K562 (cell line): ENCODE data around the gene ANKRD65. TPM values are rescaled to one million over a fixed set of nuclear protein-coding genes. Genes with fewer than 3 reads are reported as not detected.

Experiments
- ATAC-seq: fragments of 200-7000 bp; cut with Tn5 transposase; 3 replicates; pipeline ENCODE4 v1.9.1; 2020; ENCODE audit warnings: moderate library complexity
- BruUV-seq: library from RNA; stranded (reverse); fragments of 400-500 nt; replicated peaks from 2 replicates; lab custom pipeline; 2021; lab: Mats Ljungman, UMichigan
- CTCF ChIA-PET: fragments of 300-600 bp; formaldehyde crosslinking; extraction: SDS; loops from one replicate; lab custom pipeline; 2021; ENCODE audit warnings: low intra/inter-chr PET ratio; lab: Yijun Ruan, JAX
- POLR2A ChIA-PET: fragments of 300-600, 350-650 bp; sonication (Branson Sonifier 250); formaldehyde crosslinking; extraction: SDS; loops from one replicate; lab custom pipeline; 2021; ENCODE audit warnings: antibody characterized with exemption, inconsistent platforms; lab: Yijun Ruan, JAX
- DNase-seq, 4 experiments: peaks; one replicate each; pipeline versions ENCODE4 v3.0.0 to v3.0.0-alpha.2; 2011 to 2018; ENCODE audit warnings: low spot score in 3 of 4, mixed read lengths in 3 of 4; ENCODE audit errors: extremely low read depth in 1 of 4
- FAIRE-seq: peaks from 2 replicates; lab custom pipeline; 2011; peaks lifted over from hg19 to GRCh38; lab: Jason Lieb, UNC
- H2AFZ ChIP-seq: 2 replicates; pipeline ENCODE4 v1.6.0; 2011; ENCODE audit warnings: low read depth, low read length, control low read depth, inconsistent platforms
- H3K27ac ChIP-seq: fragments of 200-600 bp; 3 replicates; pipeline ENCODE4 v1.8.0; 2011; ENCODE audit warnings: low read depth, mild to moderate bottlenecking, control low read depth, inconsistent platforms, low read length, moderate library complexity, mixed read lengths; ENCODE audit errors: extremely low read depth
- H3K27me3 ChIP-seq, 2 experiments: fragments of 300-600 bp in 1 of 2; 2 replicates in 1 of 2; 3 replicates in 1 of 2; pipeline versions ENCODE4 v1.6.0 to v1.8.0; 2011; ENCODE audit warnings: inconsistent platforms in 2 of 2, low read length in 2 of 2, mild to moderate bottlenecking in 1 of 2, mixed read lengths in 1 of 2, moderate library complexity in 1 of 2; ENCODE audit not compliant: control insufficient read depth in 2 of 2, insufficient read depth in 2 of 2
- H3K36me3 ChIP-seq: fragments of 300-600 bp; 3 replicates; pipeline ENCODE4 v1.8.0; 2011; ENCODE audit warnings: mild to moderate bottlenecking, low read length, inconsistent platforms; ENCODE audit not compliant: control insufficient read depth, insufficient read depth
- H3K4me1 ChIP-seq, 2 experiments: fragments of 200-600 bp in 1 of 2; replicated peaks in 1 of 2; 2 replicates in 1 of 2; 3 replicates in 1 of 2; pipeline versions ENCODE4 v1.5.1 to v1.8.0; 2011; ENCODE audit warnings: inconsistent platforms in 2 of 2, low read length in 2 of 2, mild to moderate bottlenecking in 1 of 2, mixed read lengths in 1 of 2, moderate library complexity in 1 of 2; ENCODE audit not compliant: control insufficient read depth in 2 of 2, insufficient read depth in 2 of 2
- H3K4me2 ChIP-seq: 2 replicates; pipeline ENCODE4 v1.6.1; 2011; ENCODE audit warnings: low read length, control low read depth, inconsistent platforms, mixed read lengths; ENCODE audit not compliant: insufficient read depth
- H3K4me3 ChIP-seq: fragments of 200-600 bp; sonication (generic), shearing (Covaris generic); 2 replicates; pipeline ENCODE4 v1.5.1; 2016; ENCODE audit warnings: control low read depth, inconsistent platforms
- H3K79me2 ChIP-seq: fragments of 200-600 bp; 3 replicates; pipeline ENCODE4 v1.8.0; 2011; ENCODE audit warnings: low read length, inconsistent platforms; ENCODE audit not compliant: control insufficient read depth, insufficient read depth
- H3K9ac ChIP-seq, 2 experiments: 2 replicates each; pipeline versions ENCODE4 v1.6.0 to v1.6.1; 2011; ENCODE audit warnings: low read depth in 2 of 2, low read length in 2 of 2, control low read depth in 1 of 2, inconsistent platforms in 1 of 2, mild to moderate bottlenecking in 1 of 2, mixed read lengths in 1 of 2; ENCODE audit not compliant: insufficient read depth in 1 of 2
- H3K9me1 ChIP-seq: one replicate; pipeline ENCODE4 v1.6.0; 2011; ENCODE audit warnings: inconsistent platforms, mild to moderate bottlenecking, low read length, moderate library complexity; ENCODE audit not compliant: control insufficient read depth, insufficient read depth
- H3K9me3 ChIP-seq: replicated peaks from 2 replicates; pipeline ENCODE4 v1.5.1; 2011; ENCODE audit warnings: low read depth, low read length, inconsistent platforms; ENCODE audit not compliant: control insufficient read depth, insufficient read depth
- H4K20me1 ChIP-seq: replicated peaks from 2 replicates; pipeline ENCODE4 v1.6.1; 2011; ENCODE audit warnings: low read length, inconsistent platforms, mixed read lengths; ENCODE audit not compliant: control insufficient read depth, insufficient read depth
- FOXJ2 ChIP-seq: fragments of 200-800 bp; sonication (Bioruptor generic); IDR thresholded peaks from 2 replicates; pipeline ENCODE4 v1.6.1; 2016; ENCODE audit warnings: missing genetic modification characterization, missing compliant biosample characterization
- NONO ChIP-seq, 2 experiments: fragments of 200-400 bp in 1 of 2; fragments of 450-650 bp in 1 of 2; formaldehyde crosslinking in 1 of 2; IDR thresholded peaks; 2 replicates each; pipeline ENCODE4 v1.6.1; 2017; ENCODE audit warnings: low read depth in 2 of 2, mild to moderate bottlenecking in 2 of 2, moderate library complexity in 2 of 2, low read length in 1 of 2
- NR4A1 ChIP-seq, 2 experiments: fragments of 250-450 bp in 1 of 2; fragments of 450-650 bp in 1 of 2; sonication (Bioruptor Pico) in 1 of 2; IDR thresholded peaks; 2 replicates each; pipeline versions ENCODE4 v1.4.0 to v1.6.1; 2016 to 2020; ENCODE audit warnings: mild to moderate bottlenecking in 2 of 2, missing compliant biosample characterization in 1 of 2, missing genetic modification characterization in 1 of 2, moderate library complexity in 1 of 2
- OTX1 ChIP-seq: fragments of 450-650 bp; formaldehyde crosslinking; IDR thresholded peaks from 2 replicates; pipeline ENCODE4 v1.4.0; 2022; ENCODE audit warnings: mild to moderate bottlenecking
- ZFP36 ChIP-seq: fragments of 150-350 bp; IDR thresholded peaks from 2 replicates; pipeline ENCODE4 v1.6.1; 2018; ENCODE audit warnings: low read length, low read depth; ENCODE audit not compliant: partially characterized antibody
- WGBS: fragments of 100-300 bp; shearing (Covaris generic); methylation state at CpG from one replicate; pipeline ENCODE4 v1.1.6; 2016; ENCODE audit warnings: low coverage, mixed read lengths; ENCODE audit not compliant: insufficient coverage; ENCODE audit errors: missing lambda C conversion rate; 5-methylcytosine and 5-hydroxymethylcytosine counted together
- in situ Hi-C: fragments of 300-500 bp; cut with MboI; formaldehyde crosslinking; loops from 4 replicates; pipeline ENCODE4 v1.15.0; 2018; ENCODE audit warnings: inconsistent platforms, mixed read lengths
- intact Hi-C: fragments of 100-400 bp; cut with micrococcal nuclease; formaldehyde crosslinking; loops from 2 replicates; pipeline ENCODE4 v1.14.2; 2022
- polyA plus RNA-seq, 8 experiments: library from polyadenylated mRNA; depleted of rRNA in 4 of 8; stranded (reverse) in 5 of 8; unstranded in 3 of 8; fragments of >200 nt; fragmentation: Nextera tagmentation in 2 of 8; fragmentation: Illumina TruSeq in 1 of 8; extraction: Ambion mirVana in 2 of 8; extraction: Trizol in 1 of 8; gene quantifications; 2 replicates each; pipeline versions ENCODE4 v1.2.1 to v1.2.3, GENCODE V29; 2011 to 2014; ENCODE audit warnings: inconsistent platforms in 1 of 8, missing spikeins in 1 of 8
- total RNA-seq, 7 experiments: library from RNA; depleted of rRNA in 6 of 7; stranded (reverse); fragments of >200 nt in 6 of 7; fragmentation: Illumina TruSeq in 2 of 7; extraction: Trizol in 2 of 7; gene quantifications; 2 replicates each; pipeline versions ENCODE4 v1.2.1 to v1.2.3, GENCODE V29; 2011 to 2021; ENCODE audit warnings: low replicate concordance in 1 of 7

ANKRD65 gene
- total and polyA plus RNA-seq, 9 of the 15 experiments (the other 6 are each of a cell fraction or from before 2014, with no cell fraction given): not detected

DNA sequence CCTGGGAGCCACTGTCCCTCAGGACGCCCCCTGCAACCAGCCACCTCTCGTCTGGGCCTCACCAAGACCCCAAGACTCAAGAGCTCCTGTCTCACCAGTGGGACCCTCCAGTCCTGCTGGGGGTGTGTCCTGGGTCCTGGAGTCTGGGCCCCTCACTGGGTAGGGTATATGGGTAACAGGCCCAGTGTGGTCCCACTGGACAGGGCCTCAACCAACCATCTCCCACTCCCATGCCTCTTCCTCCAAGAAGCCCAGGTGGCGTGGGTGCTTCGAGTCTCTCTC is 13.7 kb upstream of the ANKRD65 start:
- ATAC-seq (no peak), FAIRE-seq (no peak), DNase-seq (no peak)
- Histone ChIP-seq H3K36me3 (no peaks in the 10 kb centered on the region), H3K9ac (peak overlapping the region; percentile 48 to 90; a peak in 3 of 4 replicates), H3K79me2 (no peaks in the 10 kb centered on the region; the same call in 2 of the 3 replicates), H3K4me3 (no peak overlapping the region), H3K27ac (no peak overlapping the region; the same call in 1 of the 3 replicates), H3K9me1 (no peaks in the 10 kb centered on the region), H4K20me1 (no peaks in the 10 kb centered on the region), H3K9me3 (no peaks in the 10 kb centered on the region), H3K4me2 (peak overlapping the region; percentile 85), H3K4me1 (peaks cover 45 to 96% of the 10 kb centered on the region in 2 experiments), H3K27me3 (no peaks in the 10 kb centered on the region), H2AFZ (peak overlapping the region; percentile 97; the same call in 1 of the 2 replicates)
- BruUV-seq: no TSS peak
- ChIA-PET POLR2A (no interaction called here), CTCF (no interaction called here)
- 0 out of 2 replicates have a peak, but pooled peaks have one; percentile 11 for TF ChIP-seq OTX1
- 0 out of 2 replicates have a peak, but pooled peaks have one; percentile 13 for TF ChIP-seq NR4A1 (CRISPR knock-in tag; IDR thresholded peaks at IDR 0.05)
- no peak for TF ChIP-seq NR4A1 (tag; IDR thresholded peaks at IDR 0.05)
- no peak for TF ChIP-seq NONO (IDR thresholded peaks at IDR 0.05; ENCODE audit: low read depth in 2 of 2, low read length in 1 of 2)
- no peak for TF ChIP-seq FOXJ2 (tag)
- peak; percentile 35 for TF ChIP-seq ZFP36
- WGBS: 91% methylated on average over 4 of the region's 4 CpGs
- intact Hi-C loops (no loop called here), in situ Hi-C loops (no loop called here)
